ENCODE data around the gene LCP1. TPM values are rescaled to one million over a fixed set of nuclear protein-coding genes. Genes with fewer than 3 reads are reported as not detected.

The LCP1 gene
- total RNA-seq, 1 donor from 2014 or later = 8.3 TPM

DNA sequence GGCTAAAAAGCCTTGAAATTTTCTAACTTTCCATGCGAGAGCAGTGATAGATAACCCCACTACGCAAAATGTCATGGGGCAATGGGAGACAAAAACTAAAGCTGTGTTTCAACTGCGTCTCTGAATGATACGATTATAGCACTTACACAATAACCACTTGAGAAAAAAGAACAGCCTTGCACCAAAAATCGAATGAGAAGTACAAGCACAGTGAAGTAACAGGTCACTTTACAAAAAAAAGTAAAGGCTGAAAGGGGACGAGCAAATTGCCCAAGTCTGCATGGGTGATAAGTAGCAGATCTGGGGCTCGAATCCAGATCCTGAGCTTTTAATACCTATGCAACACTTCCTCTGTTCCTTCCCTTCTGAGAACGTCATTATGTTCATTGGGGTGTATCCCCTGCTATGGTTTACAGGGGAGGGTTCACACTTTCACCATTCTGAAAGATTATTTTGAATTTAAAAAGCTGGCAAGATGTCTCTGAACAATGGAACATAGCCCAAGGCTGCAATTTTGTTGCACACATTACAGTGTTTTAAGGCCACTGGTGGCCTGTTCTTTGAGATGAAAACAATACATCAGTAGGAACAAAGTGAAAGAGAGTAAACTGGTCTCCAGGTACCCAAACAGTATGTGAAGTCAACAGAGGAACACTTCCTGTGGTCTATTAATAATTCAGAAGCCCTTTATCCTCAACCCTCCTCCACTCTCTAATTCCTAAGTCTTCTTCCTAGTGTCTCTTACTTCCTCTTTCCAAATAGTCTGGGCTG, 80.3 kb downstream of the LCP1 start:
- Mint-ChIP-seq H3K27ac (no peak overlapping the region), H3K36me3 (ENCODE audit: insufficient read depth) (no peaks in the 10 kb centered on the region), H3K27me3 (no peaks in the 10 kb centered on the region), H3K9me3 (ENCODE audit: low read depth) (peaks cover 4% of the 10 kb centered on the region), H3K4me3 (ENCODE audit: low read depth) (no peak overlapping the region), H3K4me1 (ENCODE audit: low read depth) (peaks cover 14% of the 10 kb centered on the region)
- TF ChIP-seq, protein P1, sequence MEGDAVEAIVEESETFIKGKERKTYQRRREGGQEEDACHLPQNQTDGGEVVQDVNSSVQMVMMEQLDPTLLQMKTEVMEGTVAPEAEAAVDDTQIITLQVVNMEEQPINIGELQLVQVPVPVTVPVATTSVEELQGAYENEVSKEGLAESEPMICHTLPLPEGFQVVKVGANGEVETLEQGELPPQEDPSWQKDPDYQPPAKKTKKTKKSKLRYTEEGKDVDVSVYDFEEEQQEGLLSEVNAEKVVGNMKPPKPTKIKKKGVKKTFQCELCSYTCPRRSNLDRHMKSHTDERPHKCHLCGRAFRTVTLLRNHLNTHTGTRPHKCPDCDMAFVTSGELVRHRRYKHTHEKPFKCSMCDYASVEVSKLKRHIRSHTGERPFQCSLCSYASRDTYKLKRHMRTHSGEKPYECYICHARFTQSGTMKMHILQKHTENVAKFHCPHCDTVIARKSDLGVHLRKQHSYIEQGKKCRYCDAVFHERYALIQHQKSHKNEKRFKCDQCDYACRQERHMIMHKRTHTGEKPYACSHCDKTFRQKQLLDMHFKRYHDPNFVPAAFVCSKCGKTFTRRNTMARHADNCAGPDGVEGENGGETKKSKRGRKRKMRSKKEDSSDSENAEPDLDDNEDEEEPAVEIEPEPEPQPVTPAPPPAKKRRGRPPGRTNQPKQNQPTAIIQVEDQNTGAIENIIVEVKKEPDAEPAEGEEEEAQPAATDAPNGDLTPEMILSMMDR (IDR thresholded peaks at IDR 0.05; ENCODE audit: unreplicated experiment) = no peak
- no peak for DNase-seq (ENCODE audit: low spot score, unreplicated experiment)

DNA sequence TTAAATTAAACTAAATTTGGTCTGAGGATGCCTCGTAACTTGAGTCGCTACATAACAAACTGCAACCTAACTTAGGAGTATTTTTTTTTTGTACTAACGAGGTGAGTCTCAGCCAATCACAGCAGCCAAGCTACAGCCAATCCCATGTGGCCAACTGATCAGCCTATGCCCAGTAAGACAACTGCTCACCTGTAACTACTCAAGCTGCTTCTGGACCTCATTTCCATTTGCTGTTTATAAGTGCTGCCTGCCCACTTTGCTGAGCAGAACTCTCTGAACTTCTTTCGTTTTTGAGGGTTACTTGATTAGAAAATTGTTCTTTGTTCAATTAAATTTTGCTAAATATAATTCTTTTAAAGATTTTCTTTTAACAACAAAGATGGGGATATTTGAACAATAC, 81.0 kb downstream of the LCP1 start:
- Mint-ChIP-seq H3K4me1 (ENCODE audit: low read depth) (peaks cover 11% of the 10 kb centered on the region), H3K27ac (no peak overlapping the region), H3K36me3 (ENCODE audit: insufficient read depth) (no peaks in the 10 kb centered on the region), H3K4me3 (ENCODE audit: low read depth) (no peak overlapping the region), H3K27me3 (no peaks in the 10 kb centered on the region), H3K9me3 (ENCODE audit: low read depth) (peaks cover 4% of the 10 kb centered on the region)
- no peak for DNase-seq (ENCODE audit: low spot score, unreplicated experiment)
- TF ChIP-seq, protein P1 (IDR thresholded peaks at IDR 0.05; ENCODE audit: unreplicated experiment) = no peak

DNA sequence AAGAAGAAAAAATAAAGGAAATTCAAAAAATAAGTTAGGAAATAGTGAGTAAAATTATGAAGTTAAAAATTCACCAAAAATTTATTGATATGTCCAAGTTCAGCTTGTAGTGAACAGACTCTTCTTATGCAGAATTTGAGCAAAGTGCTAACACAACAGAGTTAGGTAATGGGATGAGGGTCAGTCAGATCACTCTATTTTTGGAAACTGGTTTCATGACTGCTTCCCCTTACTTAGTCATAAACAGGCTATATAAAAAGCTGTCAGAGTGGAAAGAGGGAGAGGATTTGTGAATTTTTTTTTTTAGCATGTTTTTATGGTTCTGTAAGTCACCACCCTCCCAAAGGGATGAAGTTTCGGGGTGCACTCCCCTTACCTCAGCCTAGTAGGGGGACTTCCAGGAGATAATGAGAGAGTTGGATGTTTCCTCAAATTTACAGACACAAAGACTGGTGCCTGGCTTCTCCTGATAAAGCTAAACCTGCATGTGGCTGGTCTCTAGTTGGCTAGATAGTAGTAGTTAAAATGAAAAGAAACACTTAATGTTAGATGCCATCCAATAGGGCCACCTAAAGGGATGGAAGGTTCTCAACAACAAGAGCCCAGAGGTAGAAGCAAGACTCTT, 81.7 kb downstream of the LCP1 start:
- H3K4me1 Mint-ChIP-seq (ENCODE audit: low read depth) = peaks cover 11% of the 10 kb centered on the region
- H3K27ac Mint-ChIP-seq = no peak overlapping the region
- TF ChIP-seq, protein P1 (IDR thresholded peaks at IDR 0.05; ENCODE audit: unreplicated experiment) = no peak
- no peak overlapping the region for H3K4me3 Mint-ChIP-seq (ENCODE audit: low read depth)
- H3K9me3 Mint-ChIP-seq (ENCODE audit: low read depth) = peaks cover 4% of the 10 kb centered on the region
- H3K36me3 Mint-ChIP-seq (ENCODE audit: insufficient read depth) = no peaks in the 10 kb centered on the region
- H3K27me3 Mint-ChIP-seq = no peaks in the 10 kb centered on the region
- DNase-seq (ENCODE audit: low spot score, unreplicated experiment) = no peak

DNA sequence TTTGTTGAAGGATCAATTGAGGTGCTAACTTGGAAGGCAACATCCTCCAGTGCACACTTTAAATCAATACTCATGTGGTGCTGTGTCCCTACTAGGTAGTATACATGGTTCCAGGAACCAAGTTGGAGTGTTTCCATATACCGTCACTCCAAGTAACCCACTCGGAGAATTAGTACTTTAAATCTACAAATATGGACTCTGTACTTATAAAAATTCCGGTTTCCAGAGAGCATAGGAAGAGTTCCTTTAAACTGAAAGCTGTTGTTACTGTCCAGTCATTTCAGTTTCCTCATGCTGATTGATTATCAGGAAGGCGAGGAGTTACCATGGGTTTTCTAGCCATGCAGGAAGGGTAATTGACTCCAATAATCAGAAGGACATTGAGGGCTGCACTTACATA, 84.3 kb downstream of the LCP1 start:
- Mint-ChIP-seq H3K36me3 (ENCODE audit: insufficient read depth) (no peaks in the 10 kb centered on the region), H3K4me3 (ENCODE audit: low read depth) (no peak overlapping the region), H3K4me1 (ENCODE audit: low read depth) (peaks cover 5% of the 10 kb centered on the region), H3K9me3 (ENCODE audit: low read depth) (no peaks in the 10 kb centered on the region), H3K27me3 (no peaks in the 10 kb centered on the region), H3K27ac (no peak overlapping the region)
- no peak for DNase-seq (ENCODE audit: low spot score, unreplicated experiment)
- TF ChIP-seq, protein P1 (IDR thresholded peaks at IDR 0.05; ENCODE audit: unreplicated experiment) = no peak

DNA sequence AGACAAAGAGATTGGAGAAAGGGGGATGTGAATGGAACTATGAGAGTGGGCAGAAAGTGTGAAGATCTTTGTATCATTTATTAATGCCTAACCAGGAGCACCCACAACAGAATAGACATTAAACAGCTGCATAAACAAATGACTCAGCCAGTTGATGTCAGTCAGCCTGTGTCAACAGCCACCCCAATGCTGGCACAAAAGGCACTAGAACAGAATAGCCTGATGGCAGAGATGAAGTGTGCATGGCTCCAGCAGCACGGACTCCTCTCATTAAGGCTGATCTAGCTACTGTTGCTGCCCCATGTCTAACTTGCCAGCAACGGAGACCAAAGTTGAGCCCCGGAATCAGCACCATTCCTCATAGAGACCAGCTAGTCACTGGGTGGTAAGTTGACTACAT, 85.0 kb downstream of the LCP1 start:
- DNase-seq (ENCODE audit: low spot score, unreplicated experiment) = no peak
- TF ChIP-seq, protein P1 (IDR thresholded peaks at IDR 0.05; ENCODE audit: unreplicated experiment) = no peak
- no peaks in the 10 kb centered on the region for H3K9me3 Mint-ChIP-seq (ENCODE audit: low read depth)
- H3K4me3 Mint-ChIP-seq (ENCODE audit: low read depth) = no peak overlapping the region
- no peaks in the 10 kb centered on the region for H3K27me3 Mint-ChIP-seq
- H3K4me1 Mint-ChIP-seq (ENCODE audit: low read depth) = peaks cover 5% of the 10 kb centered on the region
- H3K27ac Mint-ChIP-seq = no peak overlapping the region
- H3K36me3 Mint-ChIP-seq (ENCODE audit: insufficient read depth) = no peaks in the 10 kb centered on the region

Measured in progenitor cell of endocrine pancreas (in vitro differentiated cells).